ENCODE measurements around the gene INTS3. TPM values are rescaled to one million over a fixed set of nuclear protein-coding genes. Genes with fewer than 3 reads are reported as not detected.
A peak's percentile ranks its signal among the peaks of the same experiment; 100 is the strongest.

Gene INTS3
- total and polyA plus RNA-seq, 2 of the 8 experiments (the other 6 are each of a cell fraction or from before 2014, with no cell fraction given) = 66.8 to 93.2 TPM

GRCh38 chr1:153791648-153792253 lies 63.9 kb downstream of the INTS3 start:
- ChIA-PET POLR2A (ENCODE audit: partially characterized antibody) (interaction anchor here (1.1 to 15.1 kb wide), 8 partner anchors 10 to 201 kb away, joined by 3 to 153 read pairs (median 4); partner anchors contain the start of genes CRTC2, RPS27 and SLC27A3), CTCF (ENCODE audit: partially characterized antibody) (interaction anchor here (1.3 to 2.1 kb wide), 3 partner anchors 10 to 119 kb away, joined by 3 to 11 read pairs (median 3); no protein-coding TSS in a partner anchor)
- no peak overlapping the region for H3K14ac ChIP-seq (ENCODE audit: insufficient read length)
- H3K9ac ChIP-seq (replicated peaks in 1 of 4; ENCODE audit: extremely low read depth in 1 of 4, low read depth in 3 of 4, low read length in 3 of 4) = no peak overlapping the region
- H2BK20ac ChIP-seq (ENCODE audit: low read length) = peak overlapping the region; percentile 21; the same call in 1 of the 2 replicates
- no peaks in the 10 kb centered on the region; a peak in 1 of 7 replicates for H3K27me3 ChIP-seq (replicated peaks in 1 of 4; ENCODE audit: control insufficient read depth in 3 of 4, extremely low read depth in 1 of 4, insufficient read depth in 3 of 4, low read length in 3 of 4)
- no peak overlapping the region for H3K4me2 ChIP-seq (ENCODE audit: insufficient read depth in 1 of 2, low read depth in 2 of 2, low read length in 2 of 2)
- no peaks in the 10 kb centered on the region for H3K79me2 ChIP-seq (ENCODE audit: control insufficient read depth in 1 of 2, insufficient read depth in 2 of 2, low read length in 2 of 2)
- FAIRE-seq (no peak), DNase-seq (ENCODE audit: low read depth in 1 of 2, low spot score in 2 of 2) (no peak)
- H4K91ac ChIP-seq (replicated peaks; ENCODE audit: insufficient read length, low read length) = no peak overlapping the region
- H3K4ac ChIP-seq (replicated peaks; ENCODE audit: insufficient read length, low read depth, low read length) = no peak overlapping the region
- no peak overlapping the region for H2AFZ ChIP-seq (ENCODE audit: low read length)
- H2BK15ac ChIP-seq (ENCODE audit: low read length) = peak overlapping the region; percentile 75; the same call in 1 of the 2 replicates
- H4K5ac ChIP-seq (ENCODE audit: insufficient read length, low read depth, low read length) = no peak overlapping the region
- 90% methylated on average over 16 of the region's 16 CpGs; no CpG with 5 or more reads in 1 of the 2 experiments for WGBS, 2 experiments (ENCODE audit: extremely low coverage in 1 of 2, insufficient coverage in 1 of 2, insufficient read length in 1 of 2, insufficient replicate concordance in 2 of 2, low coverage in 1 of 2, low lambda C conversion rate in 2 of 2, missing lambda C conversion rate in 1 of 2)
- peaks cover 6 to 30% (median 22%) of the 10 kb centered on the region in 4 experiments for H3K4me1 ChIP-seq (replicated peaks in 1 of 4; ENCODE audit: control insufficient read depth in 3 of 4, insufficient read depth in 4 of 4, low read length in 3 of 4)
- no peak overlapping the region for H4K8ac ChIP-seq (ENCODE audit: extremely low read depth, insufficient read depth, low read length)
- no peak overlapping the region for H3K27ac ChIP-seq (ENCODE audit: low read depth, low read length)
- no peak overlapping the region for H3K23ac ChIP-seq (ENCODE audit: insufficient read length)
- H3K79me1 ChIP-seq (ENCODE audit: low read depth, low read length) = no peaks in the 10 kb centered on the region
- H2BK120ac ChIP-seq (replicated peaks; ENCODE audit: low read depth, low read length) = no peak overlapping the region
- H3K56ac ChIP-seq (replicated peaks; ENCODE audit: insufficient read length, low read depth, low read length) = no peak overlapping the region
- 0 out of 2 replicates have a peak overlapping the region, but pooled peaks have one; percentile 1 for H3K18ac ChIP-seq (ENCODE audit: extremely low read depth, low read length)
- H2BK12ac ChIP-seq (ENCODE audit: low read depth, low read length) = no peak overlapping the region
- TF ChIP-seq KDM1A (IDR thresholded peaks at IDR 0.05; ENCODE audit: borderline replicate concordance, low read length) (no peak), POLR2AphosphoS5 (IDR thresholded peaks at IDR 0.05; ENCODE audit: low read depth, low read length) (no peak), SP4 (IDR thresholded peaks at IDR 0.05; ENCODE audit: low read length) (no peak)
- no peak overlapping the region for H2BK5ac ChIP-seq (ENCODE audit: low read depth, low read length)
- no peak overlapping the region for H2AK5ac ChIP-seq (ENCODE audit: low read depth, low read length)
- peaks cover 0 to under 1% of the 10 kb centered on the region in 2 experiments for H4K20me1 ChIP-seq (replicated peaks in 1 of 2; ENCODE audit: control insufficient read depth in 1 of 2, insufficient read depth in 2 of 2, low read length in 2 of 2)
- no peaks in the 10 kb centered on the region for H3K9me3 ChIP-seq (ENCODE audit: insufficient read depth in 2 of 2, low read depth in 1 of 2, low read length in 1 of 2)
- H3K36me3 ChIP-seq (ENCODE audit: control insufficient read depth in 2 of 4, insufficient read depth in 4 of 4, low read length in 3 of 4) = no peaks in the 10 kb centered on the region
- H3K4me3 ChIP-seq (ENCODE audit: extremely low read depth in 1 of 4, insufficient read depth in 2 of 4, low read depth in 3 of 4, low read length in 4 of 4) = no peak overlapping the region
- no peaks in the 10 kb centered on the region; the same call in 1 of the 2 replicates for H3K23me2 ChIP-seq (ENCODE audit: low read depth, low read length)

Measured in H1 (cell line).